NT2/D1 (cell line): ENCODE measurements around the gene C10orf67.

ENCODE experiments used
- SUZ12 ChIP-seq: IDR thresholded peaks from 2 replicates; pipeline ENCODE4 v1.6.1; 2011; ENCODE audit not compliant: insufficient read length, insufficient read depth; ENCODE audit errors: extremely low read depth
- YY1 ChIP-seq: IDR thresholded peaks from 2 replicates; pipeline ENCODE4 v1.6.1; 2011; ENCODE audit not compliant: insufficient read length, insufficient read depth
- ZNF274 ChIP-seq: IDR thresholded peaks from 2 replicates; pipeline ENCODE4 v1.6.1; 2011; ENCODE audit warnings: mild to moderate bottlenecking, low read depth, low read length

- TF ChIP-seq ZNF274 (no peak), YY1 (no peak), SUZ12 (no peak)
Observed at GRCh38 chr10:23238015-23238414, 106.6 kb downstream of the C10orf67 start.
